SU-DHL-6 (cell line): ENCODE measurements around the gene ARRDC1.

Source experiments
- EZH2phosphoT487 ChIP-seq: fragments of 200-600 bp; sonication (generic), shearing (Covaris generic); conservative IDR thresholded peaks from 2 replicates; pipeline ENCODE4 v1.6.1; 2018; ENCODE audit warnings: mild to moderate bottlenecking, antibody characterized with exemption, low read length, moderate library complexity, mixed read lengths
- TF ChIP-seq, protein P1 (sequence below): fragments of 200-600 bp; sonication (generic); IDR thresholded peaks from one replicate; pipeline ENCODE4 v1.5.1; 2017; ENCODE audit warnings: antibody characterized with exemption, mild to moderate bottlenecking, low read length, moderate library complexity; ENCODE audit not compliant: insufficient read depth, poor library complexity, severe bottlenecking

DNA sequence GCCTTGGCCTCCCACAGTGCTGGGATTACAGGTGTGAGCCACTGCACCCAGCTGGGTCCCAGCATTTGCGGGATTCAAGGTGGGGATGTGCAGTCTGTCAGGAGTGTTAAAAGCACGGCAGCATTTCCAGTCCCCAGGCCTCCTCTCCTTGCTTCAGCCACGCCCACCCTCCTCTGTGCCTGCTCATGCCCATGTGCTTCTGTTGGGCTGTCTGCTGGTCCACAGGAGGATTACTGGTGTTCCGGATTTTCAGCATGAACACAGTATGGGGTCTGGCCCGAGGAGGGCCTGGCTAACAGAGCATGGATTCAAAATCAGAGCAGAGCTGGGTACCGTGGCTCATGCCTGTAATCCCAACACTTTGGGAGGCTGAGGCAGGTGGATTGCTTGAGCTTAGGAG lies 5.5 kb downstream of the ARRDC1 start:
- TF ChIP-seq EZH2phosphoT487, result no peak
- TF ChIP-seq, protein P1, sequence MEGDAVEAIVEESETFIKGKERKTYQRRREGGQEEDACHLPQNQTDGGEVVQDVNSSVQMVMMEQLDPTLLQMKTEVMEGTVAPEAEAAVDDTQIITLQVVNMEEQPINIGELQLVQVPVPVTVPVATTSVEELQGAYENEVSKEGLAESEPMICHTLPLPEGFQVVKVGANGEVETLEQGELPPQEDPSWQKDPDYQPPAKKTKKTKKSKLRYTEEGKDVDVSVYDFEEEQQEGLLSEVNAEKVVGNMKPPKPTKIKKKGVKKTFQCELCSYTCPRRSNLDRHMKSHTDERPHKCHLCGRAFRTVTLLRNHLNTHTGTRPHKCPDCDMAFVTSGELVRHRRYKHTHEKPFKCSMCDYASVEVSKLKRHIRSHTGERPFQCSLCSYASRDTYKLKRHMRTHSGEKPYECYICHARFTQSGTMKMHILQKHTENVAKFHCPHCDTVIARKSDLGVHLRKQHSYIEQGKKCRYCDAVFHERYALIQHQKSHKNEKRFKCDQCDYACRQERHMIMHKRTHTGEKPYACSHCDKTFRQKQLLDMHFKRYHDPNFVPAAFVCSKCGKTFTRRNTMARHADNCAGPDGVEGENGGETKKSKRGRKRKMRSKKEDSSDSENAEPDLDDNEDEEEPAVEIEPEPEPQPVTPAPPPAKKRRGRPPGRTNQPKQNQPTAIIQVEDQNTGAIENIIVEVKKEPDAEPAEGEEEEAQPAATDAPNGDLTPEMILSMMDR, result no peak
